ENCODE measurements around the gene KCNN1. TPM values are rescaled to one million over a fixed set of nuclear protein-coding genes. Genes with fewer than 3 reads are reported as not detected.
"Not testable (repeated sequence)": the region's sequence is repeated elsewhere in the genome, so short reads cannot be mapped to it uniquely, and the experiment has no call there.

Gene KCNN1
- total RNA-seq, result 1.3 TPM
- 0.27 TPM for polyA plus RNA-seq
- long read RNA-seq, donor 1, result 0 reads
- long read RNA-seq, donor 2, result 0 reads
- long read RNA-seq, donor 3, result 0 reads
- long read RNA-seq, donor 4, result 0 reads
- long read RNA-seq, donor 5, result 0 reads
- long read RNA-seq, donor 6, result 0 reads
- long read RNA-seq, donor 7, result 0 reads
- long read RNA-seq, donor 8, result 0 reads
- long read RNA-seq, donor 9, result 0 reads
- long read RNA-seq, donor 10, result 0 reads

DNA sequence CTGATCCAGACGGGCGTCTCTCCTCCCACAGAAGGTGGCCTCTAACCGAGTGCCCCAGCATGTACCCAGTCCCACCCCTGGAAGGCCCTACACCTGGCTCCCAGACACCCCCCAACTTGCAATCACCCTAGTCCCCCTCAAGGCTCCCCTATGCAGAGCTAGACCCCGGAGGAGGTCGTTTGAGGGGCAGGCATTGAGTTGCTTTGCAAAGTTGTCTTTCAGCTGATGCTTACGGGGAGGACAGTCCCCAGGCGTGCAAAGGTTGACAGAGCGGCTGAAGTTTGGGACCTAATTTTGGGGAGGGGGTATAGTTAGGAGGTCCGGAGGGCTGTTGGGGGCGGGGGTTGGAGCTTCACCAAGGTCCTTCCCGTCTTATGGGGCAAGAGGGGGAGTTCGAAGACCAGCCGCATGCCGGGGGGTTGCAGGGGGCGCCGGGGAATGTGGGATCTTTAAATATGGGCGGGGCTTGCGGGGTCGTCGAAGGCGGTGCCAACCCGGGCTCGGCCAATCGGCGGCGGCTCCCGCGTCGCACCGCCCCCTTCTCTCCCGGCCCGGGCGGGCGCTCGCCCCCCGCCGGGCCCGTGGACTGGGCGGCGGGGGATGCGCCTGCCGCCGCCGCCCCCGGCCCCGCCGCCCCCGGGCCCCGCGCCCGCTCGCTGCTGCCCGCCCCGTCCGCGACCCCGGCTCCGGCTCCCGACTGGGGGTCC is at the start of gene KCNN1:
KCNN1 (plus strand) TSS at position 558 of the 707 bp plus-strand sequence. CDS start 6,782 bp downstream, outside the sequence.
- no peak for DNase-seq (ENCODE audit: low read depth in 6 of 9, low spot score in 9 of 9)
- Histone ChIP-seq H3K4me1 (ENCODE audit: control insufficient read depth in 2 of 2, insufficient read depth in 2 of 2, low read length in 2 of 2) (peaks cover 0 to 5% of the 10 kb centered on the region in 2 donors), H3K36me3 (ENCODE audit: control insufficient read depth in 2 of 2, insufficient read depth in 2 of 2, low read length in 1 of 2) (no peaks in the 10 kb centered on the region), H3K27me3 (ENCODE audit: control insufficient read depth in 2 of 2, insufficient read depth in 1 of 2, low read length in 1 of 2) (peaks cover 44 to 72% of the 10 kb centered on the region in 2 donors), H3K4me3 (ENCODE audit: low read length in 2 of 2) (peak within 1 kb of the TSS in 1 of 2 donors; percentile 23), H3K27ac (ENCODE audit: low read depth in 1 of 2, low read length in 1 of 2) (no peak within 1 kb of the TSS), H3K9me3 (ENCODE audit: control insufficient read depth in 2 of 2, insufficient read depth in 1 of 2, low read length in 1 of 2) (peaks cover 0 to 7% of the 10 kb centered on the region in 2 donors)
- WGBS, result 11% methylated on average over 56 of the region's 59 CpGs

- H3K27me3 ChIP-seq (ENCODE audit: control insufficient read depth in 2 of 2, insufficient read depth in 1 of 2, low read length in 1 of 2); H3K27ac ChIP-seq (ENCODE audit: low read depth in 1 of 2, low read length in 1 of 2); H3K4me3 ChIP-seq (ENCODE audit: low read length in 2 of 2); H3K4me1 ChIP-seq (ENCODE audit: control insufficient read depth in 2 of 2, insufficient read depth in 2 of 2, low read length in 2 of 2); H3K36me3 ChIP-seq (ENCODE audit: control insufficient read depth in 2 of 2, insufficient read depth in 2 of 2, low read length in 1 of 2); DNase-seq (ENCODE audit: low read depth in 6 of 9, low spot score in 9 of 9): not testable (repeated sequence)
- WGBS, result 96% methylated on average over 29 of the region's 30 CpGs
- H3K9me3 ChIP-seq (ENCODE audit: control insufficient read depth in 2 of 2, insufficient read depth in 1 of 2, low read length in 1 of 2), result peaks cover 0 to 13% of the 10 kb centered on the region in 2 donors
Measured at GRCh38 chr19:17918151-17918550, 48.8 kb upstream of the KCNN1 start.

DNA sequence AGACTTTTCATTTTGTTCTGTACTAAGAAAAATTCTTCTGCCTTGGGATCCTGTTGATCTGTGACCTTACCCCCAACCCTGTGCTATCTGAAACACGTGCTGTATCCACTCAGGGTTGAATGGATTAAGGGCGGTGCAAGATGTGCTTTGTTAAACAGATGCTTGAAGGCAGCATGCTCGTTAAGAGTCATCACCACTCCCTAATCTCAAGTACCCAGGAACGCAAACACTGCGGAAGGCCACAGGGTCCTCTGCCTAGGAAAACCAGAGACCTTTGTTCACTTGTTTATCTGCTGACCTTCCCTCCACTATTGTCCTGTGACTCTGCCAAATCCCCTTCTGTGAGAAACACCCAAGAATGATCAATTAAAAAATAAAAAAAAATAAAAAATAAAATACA is 47.8 kb upstream of the KCNN1 start:
- DNase-seq (ENCODE audit: low read depth in 6 of 9, low spot score in 9 of 9); H3K4me1 ChIP-seq (ENCODE audit: control insufficient read depth in 2 of 2, insufficient read depth in 2 of 2, low read length in 2 of 2); H3K9me3 ChIP-seq (ENCODE audit: control insufficient read depth in 2 of 2, insufficient read depth in 1 of 2, low read length in 1 of 2); H3K27ac ChIP-seq (ENCODE audit: low read depth in 1 of 2, low read length in 1 of 2); H3K4me3 ChIP-seq (ENCODE audit: low read length in 2 of 2); H3K27me3 ChIP-seq (ENCODE audit: control insufficient read depth in 2 of 2, insufficient read depth in 1 of 2, low read length in 1 of 2); H3K36me3 ChIP-seq (ENCODE audit: control insufficient read depth in 2 of 2, insufficient read depth in 2 of 2, low read length in 1 of 2): not testable (repeated sequence)
- 71% methylated on average over 5 of the region's 5 CpGs for WGBS

GRCh38 chr19:17920527-17920926 is 46.4 kb upstream of the KCNN1 start:
- Histone ChIP-seq H3K27me3 (ENCODE audit: control insufficient read depth in 2 of 2, insufficient read depth in 1 of 2, low read length in 1 of 2) (no peaks in the 10 kb centered on the region), H3K36me3 (ENCODE audit: control insufficient read depth in 2 of 2, insufficient read depth in 2 of 2, low read length in 1 of 2) (no peaks in the 10 kb centered on the region), H3K9me3 (ENCODE audit: control insufficient read depth in 2 of 2, insufficient read depth in 1 of 2, low read length in 1 of 2) (no peaks in the 10 kb centered on the region), H3K27ac (ENCODE audit: low read depth in 1 of 2, low read length in 1 of 2) (no peak overlapping the region), H3K4me1 (ENCODE audit: control insufficient read depth in 2 of 2, insufficient read depth in 2 of 2, low read length in 2 of 2) (no peaks in the 10 kb centered on the region), H3K4me3 (ENCODE audit: low read length in 2 of 2) (no peak overlapping the region)
- no peak for DNase-seq (ENCODE audit: low read depth in 6 of 9, low spot score in 9 of 9)

- Histone ChIP-seq H3K4me3 (ENCODE audit: low read length in 2 of 2) (no peak overlapping the region), H3K4me1 (ENCODE audit: control insufficient read depth in 2 of 2, insufficient read depth in 2 of 2, low read length in 2 of 2) (no peaks in the 10 kb centered on the region), H3K9me3 (ENCODE audit: control insufficient read depth in 2 of 2, insufficient read depth in 1 of 2, low read length in 1 of 2) (no peaks in the 10 kb centered on the region), H3K27me3 (ENCODE audit: control insufficient read depth in 2 of 2, insufficient read depth in 1 of 2, low read length in 1 of 2) (no peaks in the 10 kb centered on the region), H3K27ac (ENCODE audit: low read depth in 1 of 2, low read length in 1 of 2) (no peak overlapping the region), H3K36me3 (ENCODE audit: control insufficient read depth in 2 of 2, insufficient read depth in 2 of 2, low read length in 1 of 2) (no peaks in the 10 kb centered on the region)
- no peak for DNase-seq (ENCODE audit: low read depth in 6 of 9, low spot score in 9 of 9)
- 91% methylated on average over 3 of the region's 3 CpGs for WGBS
Measured at GRCh38 chr19:17922138-17922537, 44.8 kb upstream of the KCNN1 start.

GRCh38 chr19:17926044-17926443 is 40.9 kb upstream of the KCNN1 start:
- H3K9me3 ChIP-seq (ENCODE audit: control insufficient read depth in 2 of 2, insufficient read depth in 1 of 2, low read length in 1 of 2), result no peaks in the 10 kb centered on the region
- WGBS, result 86% methylated on average over 4 of the region's 4 CpGs

DNA sequence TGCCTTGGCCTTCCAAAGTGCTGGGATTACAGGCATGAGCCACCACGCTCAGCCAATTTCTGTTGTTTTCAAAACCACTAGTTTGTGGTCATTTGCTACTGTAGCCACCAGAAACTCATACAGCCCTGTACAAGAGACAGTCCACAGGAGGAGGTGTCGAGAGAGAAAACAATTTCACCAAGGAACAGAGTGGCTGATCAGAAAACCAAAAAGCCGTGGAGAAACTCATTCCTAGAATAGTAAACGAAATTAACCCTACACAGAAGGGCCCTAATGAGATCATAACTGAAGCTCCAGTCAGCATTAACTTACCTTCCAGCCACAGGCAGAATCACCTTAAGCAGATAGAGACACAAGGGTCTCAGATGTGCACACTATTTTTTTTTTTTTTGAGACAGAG is 37.9 kb upstream of the KCNN1 start:
- DNase-seq (ENCODE audit: low read depth in 6 of 9, low spot score in 9 of 9), result no peak
- no peak overlapping the region for H3K4me3 ChIP-seq (ENCODE audit: low read length in 2 of 2)
- H3K27ac ChIP-seq (ENCODE audit: low read depth in 1 of 2, low read length in 1 of 2), result no peak overlapping the region
- no peaks in the 10 kb centered on the region for H3K36me3 ChIP-seq (ENCODE audit: control insufficient read depth in 2 of 2, insufficient read depth in 2 of 2, low read length in 1 of 2)
- H3K4me1 ChIP-seq (ENCODE audit: control insufficient read depth in 2 of 2, insufficient read depth in 2 of 2, low read length in 2 of 2), result peaks cover 6 to 18% of the 10 kb centered on the region in 2 donors
- WGBS, result 87% methylated on average over 4 of the region's 4 CpGs
- H3K9me3 ChIP-seq (ENCODE audit: control insufficient read depth in 2 of 2, insufficient read depth in 1 of 2, low read length in 1 of 2), result no peaks in the 10 kb centered on the region
- H3K27me3 ChIP-seq (ENCODE audit: control insufficient read depth in 2 of 2, insufficient read depth in 1 of 2, low read length in 1 of 2), result peaks cover 5 to 11% of the 10 kb centered on the region in 2 donors

More at GRCh38 chr19:17926044-17926443, 40.9 kb upstream of the KCNN1 start:
- Histone ChIP-seq H3K27me3 (ENCODE audit: control insufficient read depth in 2 of 2, insufficient read depth in 1 of 2, low read length in 1 of 2) (no peaks in the 10 kb centered on the region), H3K4me3 (ENCODE audit: low read length in 2 of 2) (no peak overlapping the region), H3K4me1 (ENCODE audit: control insufficient read depth in 2 of 2, insufficient read depth in 2 of 2, low read length in 2 of 2) (no peaks in the 10 kb centered on the region), H3K36me3 (ENCODE audit: control insufficient read depth in 2 of 2, insufficient read depth in 2 of 2, low read length in 1 of 2) (no peaks in the 10 kb centered on the region), H3K27ac (ENCODE audit: low read depth in 1 of 2, low read length in 1 of 2) (no peak overlapping the region)
- DNase-seq (ENCODE audit: low read depth in 6 of 9, low spot score in 9 of 9), result no peak

DNA sequence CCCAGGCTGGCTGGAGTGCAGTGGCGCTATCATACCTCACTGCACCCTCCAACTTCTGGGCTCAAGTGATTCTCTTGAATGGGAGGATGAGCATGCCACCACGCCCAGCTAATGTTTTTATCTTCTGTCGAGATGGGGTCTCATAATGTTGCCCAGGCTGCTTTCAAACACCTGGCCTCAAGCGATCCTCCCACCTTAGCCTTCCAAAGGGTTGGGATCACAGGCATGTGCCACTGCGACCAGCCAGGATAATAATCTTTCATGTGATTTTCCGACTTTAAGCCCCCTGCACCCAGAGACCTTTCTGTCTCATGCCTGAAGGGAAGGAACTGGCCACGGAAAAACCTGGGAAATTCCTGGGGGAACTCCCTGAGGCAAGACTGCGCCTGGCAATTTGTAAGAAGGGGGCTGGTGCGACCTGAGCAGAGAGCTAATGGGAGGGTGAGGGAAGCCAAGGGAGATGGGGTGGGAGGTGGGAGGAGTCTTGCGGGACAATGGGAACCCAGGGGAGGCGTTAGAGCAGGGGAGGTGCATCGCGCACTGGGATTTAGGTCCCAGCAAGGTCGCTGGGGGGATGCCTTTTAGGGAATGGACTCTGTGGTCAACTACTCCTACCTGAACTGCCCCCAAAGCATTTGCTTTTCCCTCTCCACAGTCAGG is 35.2 kb upstream of the KCNN1 start:
- peak overlapping the region; percentile 61 to 91 for H3K4me3 ChIP-seq (ENCODE audit: low read length in 2 of 2)
- no peaks in the 10 kb centered on the region for H3K9me3 ChIP-seq (ENCODE audit: control insufficient read depth in 2 of 2, insufficient read depth in 1 of 2, low read length in 1 of 2)
- whole genome bisulfite sequencing, result 50% methylated on average over 14 of the region's 14 CpGs
- no peaks in the 10 kb centered on the region for H3K36me3 ChIP-seq (ENCODE audit: control insufficient read depth in 2 of 2, insufficient read depth in 2 of 2, low read length in 1 of 2)
- H3K27ac ChIP-seq (ENCODE audit: low read depth in 1 of 2, low read length in 1 of 2), result peak overlapping the region; percentile 42 to 82
- H3K4me1 ChIP-seq (ENCODE audit: control insufficient read depth in 2 of 2, insufficient read depth in 2 of 2, low read length in 2 of 2), result peaks cover 6 to 18% of the 10 kb centered on the region in 2 donors
- peak in 1 of 9 donors; percentile 28 for DNase-seq (ENCODE audit: low read depth in 6 of 9, low spot score in 9 of 9)
- H3K27me3 ChIP-seq (ENCODE audit: control insufficient read depth in 2 of 2, insufficient read depth in 1 of 2, low read length in 1 of 2), result peaks cover 5 to 11% of the 10 kb centered on the region in 2 donors

Measured in thymus (tissue), 14 donors.